A673 (cell line): ENCODE data around the gene GUCD1. TPM values are rescaled to one million over a fixed set of nuclear protein-coding genes. Genes with fewer than 3 reads are reported as not detected.

Source experiments
- BruUV-seq: library from RNA; stranded (reverse); fragments of 400-500 nt; replicated peaks from 2 replicates; lab custom pipeline; 2021; lab: Mats Ljungman, UMichigan
- CTCF ChIA-PET: fragments of 300-600 bp; sonication (Branson Sonifier 250); formaldehyde crosslinking; loops from one replicate; lab custom pipeline; 2022; ENCODE audit warnings: antibody characterized with exemption; lab: Charles Lee
- POLR2A ChIA-PET: fragments of 300-600 bp; sonication (Branson Sonifier 250); formaldehyde crosslinking; loops from one replicate; lab custom pipeline; 2022; ENCODE audit warnings: antibody characterized with exemption; ENCODE audit not compliant: low non-redundant PET; lab: Charles Lee
- DNase-seq: peaks from one replicate; pipeline ENCODE4 v3.0.0-alpha.2; 2015; ENCODE audit warnings: low spot score
- H3K27ac ChIP-seq: fragments of 200-600 bp; sonication (generic); 2 replicates; pipeline ENCODE4 v1.5.1; 2016; ENCODE audit warnings: mixed run types, low read depth, mild to moderate bottlenecking, mixed read lengths, antibody characterized with exemption, low read length; ENCODE audit not compliant: poor library complexity, severe bottlenecking
- H3K27me3 ChIP-seq: fragments of 200-600 bp; sonication (generic); replicated peaks from 2 replicates; pipeline ENCODE4 v1.6.1; 2017; ENCODE audit warnings: mixed run types, low read depth, mild to moderate bottlenecking, mixed read lengths, antibody characterized with exemption, low read length; ENCODE audit not compliant: insufficient read depth, poor library complexity
- H3K36me3 ChIP-seq: fragments of 200-600 bp; sonication (generic); 2 replicates; pipeline ENCODE4 v1.6.1; 2016; ENCODE audit warnings: mixed run types, mild to moderate bottlenecking, mixed read lengths, antibody characterized with exemption, low read length; ENCODE audit not compliant: insufficient read depth, poor library complexity, severe bottlenecking
- H3K4me1 ChIP-seq: fragments of 200-600 bp; sonication (generic); 2 replicates; pipeline ENCODE4 v1.6.1; 2017; ENCODE audit warnings: mixed run types, mild to moderate bottlenecking, mixed read lengths, antibody characterized with exemption, low read length; ENCODE audit not compliant: insufficient read depth, poor library complexity, severe bottlenecking
- H3K4me3 ChIP-seq: fragments of 200-600 bp; sonication (generic); 2 replicates; pipeline ENCODE4 v1.5.1; 2016; ENCODE audit warnings: low read depth, mixed run types, mild to moderate bottlenecking, mixed read lengths, low read length; ENCODE audit not compliant: poor library complexity, severe bottlenecking
- H3K9me3 ChIP-seq: fragments of 200-600 bp; sonication (generic); 2 replicates; pipeline ENCODE4 v1.6.1; 2016; ENCODE audit warnings: mixed run types, low read depth, mild to moderate bottlenecking, mixed read lengths, antibody characterized with exemption, low read length; ENCODE audit not compliant: poor library complexity, severe bottlenecking
- CTCF ChIP-seq: fragments of 300-800, 200-600 bp; sonication (generic); conservative IDR thresholded peaks from 2 replicates; pipeline ENCODE4 v1.5.1; 2017; ENCODE audit warnings: low read depth, mild to moderate bottlenecking, antibody characterized with exemption, low read length, moderate library complexity, mixed read lengths
- EZH2 ChIP-seq: fragments of 200-600 bp; sonication (generic); IDR thresholded peaks from 2 replicates; pipeline ENCODE4 v1.6.1; 2017; ENCODE audit warnings: borderline replicate concordance, low read depth, mild to moderate bottlenecking, mixed read lengths, antibody characterized with exemption, low read length; ENCODE audit not compliant: poor library complexity, severe bottlenecking
- intact Hi-C: fragments of 100-400 bp; cut with micrococcal nuclease; formaldehyde crosslinking; loops from one replicate; pipeline ENCODE4 v1.10.0; 2022; ENCODE audit not compliant: unreplicated experiment
- total RNA-seq: library from RNA; stranded (reverse); gene quantifications from 2 replicates; pipeline ENCODE4 v1.2.3, GENCODE V29; 2021

Gene GUCD1
- total RNA-seq, 1 experiment from 2014 or later = 70.5 TPM

- ChIA-PET CTCF (interaction anchor here (0.6 kb wide), 1 partner anchor 14 kb away, joined by 4 read pairs; no protein-coding TSS in a partner anchor), POLR2A (no interaction called here)
- no TSS peak for BruUV-seq
- H3K4me3 ChIP-seq = no peak overlapping the region
- intact Hi-C loops = no loop called here
- H3K27me3 ChIP-seq = no peaks in the 10 kb centered on the region
- H3K9me3 ChIP-seq = no peaks in the 10 kb centered on the region
- no peak for TF ChIP-seq CTCF
- TF ChIP-seq EZH2 = no peak
- H3K36me3 ChIP-seq = no peaks in the 10 kb centered on the region
- H3K27ac ChIP-seq = no peak overlapping the region
- H3K4me1 ChIP-seq = peaks cover 6% of the 10 kb centered on the region
- DNase-seq = peak; percentile 31
Measured at GRCh38 chr22:24506802-24507438, 48.0 kb downstream of the GUCD1 start.

GRCh38 chr22:24504956-24505736 lies 49.8 kb downstream of the GUCD1 start:
- no peaks in the 10 kb centered on the region for H3K27me3 ChIP-seq
- no peak overlapping the region for H3K27ac ChIP-seq
- CTCF ChIA-PET = no interaction called here
- no peaks in the 10 kb centered on the region for H3K36me3 ChIP-seq
- intact Hi-C loops = no loop called here
- TF ChIP-seq EZH2 (no peak), CTCF (no peak)
- no TSS peak for BruUV-seq
- DNase-seq = no peak
- POLR2A ChIA-PET = interaction anchor here (0.7 kb wide), 1 partner anchor 45 kb away, joined by 3 read pairs; no protein-coding TSS in a partner anchor
- no peak overlapping the region for H3K4me3 ChIP-seq
- peaks cover 6% of the 10 kb centered on the region for H3K4me1 ChIP-seq
- no peaks in the 10 kb centered on the region for H3K9me3 ChIP-seq

- ChIA-PET POLR2A (no interaction called here), CTCF (no interaction called here)
- no peak for DNase-seq
- no peak overlapping the region for H3K27ac ChIP-seq
- no peak overlapping the region for H3K4me3 ChIP-seq
- no peaks in the 10 kb centered on the region for H3K36me3 ChIP-seq
- TF ChIP-seq CTCF (no peak), EZH2 (no peak)
- intact Hi-C loops = no loop called here
- peaks cover 6% of the 10 kb centered on the region for H3K4me1 ChIP-seq
- no peaks in the 10 kb centered on the region for H3K9me3 ChIP-seq
- no TSS peak for BruUV-seq
- no peaks in the 10 kb centered on the region for H3K27me3 ChIP-seq
Measured at GRCh38 chr22:24504540-24504939, 50.4 kb downstream of the GUCD1 start.
